ENCODE measurements around the gene ANKRD23.

DNA sequence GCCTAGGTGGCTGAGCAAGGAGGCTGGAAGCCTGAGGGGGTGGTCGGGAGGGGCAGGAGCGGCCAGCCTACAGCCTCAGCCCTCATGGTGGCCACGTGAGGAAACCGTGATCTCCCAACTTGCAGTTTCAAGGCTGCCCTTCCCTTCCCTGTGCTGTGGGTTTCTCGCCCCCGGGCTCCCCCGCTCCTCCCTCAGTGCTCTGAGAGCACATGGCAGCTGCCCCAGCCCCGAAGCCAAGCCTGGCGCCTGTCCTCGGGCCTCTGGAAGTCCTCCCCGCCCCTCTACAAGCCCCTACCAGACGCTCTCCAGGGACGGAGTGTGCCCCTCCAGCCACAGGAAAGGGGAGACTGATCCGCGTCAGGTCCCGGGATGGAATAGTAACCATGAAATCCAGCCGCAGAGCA lies 586 bp upstream of the ANKRD23 start:
- TF ChIP-seq POLR2AphosphoS5 (IDR thresholded peaks at IDR 0.05; ENCODE audit: low read depth, low read length) (no peak), TAF1 (IDR thresholded peaks at IDR 0.05; ENCODE audit: borderline replicate concordance, insufficient read depth, low read length) (no peak), FOXP2 (optimal IDR thresholded peaks at IDR 0.05; ENCODE audit: borderline replicate concordance, extremely low read depth, extremely low read length, insufficient read depth) (no peak)
- TF ChIP-seq, protein P1, sequence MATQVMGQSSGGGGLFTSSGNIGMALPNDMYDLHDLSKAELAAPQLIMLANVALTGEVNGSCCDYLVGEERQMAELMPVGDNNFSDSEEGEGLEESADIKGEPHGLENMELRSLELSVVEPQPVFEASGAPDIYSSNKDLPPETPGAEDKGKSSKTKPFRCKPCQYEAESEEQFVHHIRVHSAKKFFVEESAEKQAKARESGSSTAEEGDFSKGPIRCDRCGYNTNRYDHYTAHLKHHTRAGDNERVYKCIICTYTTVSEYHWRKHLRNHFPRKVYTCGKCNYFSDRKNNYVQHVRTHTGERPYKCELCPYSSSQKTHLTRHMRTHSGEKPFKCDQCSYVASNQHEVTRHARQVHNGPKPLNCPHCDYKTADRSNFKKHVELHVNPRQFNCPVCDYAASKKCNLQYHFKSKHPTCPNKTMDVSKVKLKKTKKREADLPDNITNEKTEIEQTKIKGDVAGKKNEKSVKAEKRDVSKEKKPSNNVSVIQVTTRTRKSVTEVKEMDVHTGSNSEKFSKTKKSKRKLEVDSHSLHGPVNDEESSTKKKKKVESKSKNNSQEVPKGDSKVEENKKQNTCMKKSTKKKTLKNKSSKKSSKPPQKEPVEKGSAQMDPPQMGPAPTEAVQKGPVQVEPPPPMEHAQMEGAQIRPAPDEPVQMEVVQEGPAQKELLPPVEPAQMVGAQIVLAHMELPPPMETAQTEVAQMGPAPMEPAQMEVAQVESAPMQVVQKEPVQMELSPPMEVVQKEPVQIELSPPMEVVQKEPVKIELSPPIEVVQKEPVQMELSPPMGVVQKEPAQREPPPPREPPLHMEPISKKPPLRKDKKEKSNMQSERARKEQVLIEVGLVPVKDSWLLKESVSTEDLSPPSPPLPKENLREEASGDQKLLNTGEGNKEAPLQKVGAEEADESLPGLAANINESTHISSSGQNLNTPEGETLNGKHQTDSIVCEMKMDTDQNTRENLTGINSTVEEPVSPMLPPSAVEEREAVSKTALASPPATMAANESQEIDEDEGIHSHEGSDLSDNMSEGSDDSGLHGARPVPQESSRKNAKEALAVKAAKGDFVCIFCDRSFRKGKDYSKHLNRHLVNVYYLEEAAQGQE (IDR thresholded peaks at IDR 0.05; ENCODE audit: insufficient read depth in 1 of 2, low read depth in 2 of 2, low read length in 2 of 2) = no peak

Data from PFSK-1 (cell line).